CD4-positive, alpha-beta memory T cell (primary cell): ENCODE data around the gene ACOXL. TPM values are rescaled to one million over a fixed set of nuclear protein-coding genes. Genes with fewer than 3 reads are reported as not detected.

ENCODE experiments used
- CTCF ChIA-PET: fragments of 350-600 bp; sonication (Branson Sonifier 250); formaldehyde crosslinking; loops from one replicate; lab custom pipeline; 2021; ENCODE audit warnings: inconsistent platforms; ENCODE audit not compliant: partially characterized antibody; lab: Charles Lee
- POLR2A ChIA-PET: fragments of 350-600 bp; sonication (Branson Sonifier 250); formaldehyde crosslinking; loops from one replicate; lab custom pipeline; 2021; ENCODE audit not compliant: partially characterized antibody; lab: Charles Lee
- DNase-seq, 5 donors: peaks; one replicate each; pipeline versions ENCODE4 v3.0.0 to v3.0.0-alpha.2; 2020 to 2022; ENCODE audit warnings: mixed read lengths in 1 of 5
- H3K27ac ChIP-seq: one replicate; pipeline ENCODE4 v1.7.0; 2013; ENCODE audit warnings: low read depth, low read length
- H3K27me3 ChIP-seq: 2 replicates; pipeline ENCODE4 v1.7.0; 2013; ENCODE audit warnings: mild to moderate bottlenecking, low read length, moderate library complexity; ENCODE audit not compliant: insufficient read depth
- H3K36me3 ChIP-seq: 2 replicates; pipeline ENCODE4 v1.7.0; 2013; ENCODE audit warnings: mild to moderate bottlenecking, low read length, moderate library complexity; ENCODE audit not compliant: insufficient read depth
- H3K4me1 ChIP-seq: 2 replicates; pipeline ENCODE4 v1.7.0; 2013; ENCODE audit warnings: mild to moderate bottlenecking, low read length, moderate library complexity; ENCODE audit not compliant: insufficient read depth
- H3K4me3 ChIP-seq, 2 donors: one replicate each; pipeline ENCODE4 v1.7.0; 2013; ENCODE audit warnings: low read length in 2 of 2, mild to moderate bottlenecking in 1 of 2
- H3K9me3 ChIP-seq, 2 donors: one replicate each; pipeline ENCODE4 v1.7.0; 2013; ENCODE audit warnings: low read length in 2 of 2, control low read depth in 1 of 2; ENCODE audit not compliant: control insufficient read depth in 1 of 2
- H3K27ac Mint-ChIP-seq, 7 donors: one replicate each; pipeline ENCODE4 v1.8.0; 2020 to 2021; ENCODE audit warnings: mixed read lengths in 7 of 7, mild to moderate bottlenecking in 6 of 7, inconsistent platforms in 3 of 7, moderate library complexity in 3 of 7
- H3K27me3 Mint-ChIP-seq, 2 donors: one replicate each; pipeline ENCODE4 v1.8.0; 2020 to 2021; ENCODE audit warnings: mixed read lengths in 2 of 2
- H3K36me3 Mint-ChIP-seq, 2 donors: one replicate each; pipeline ENCODE4 v1.8.0; 2020 to 2021; ENCODE audit warnings: mixed read lengths in 2 of 2, inconsistent platforms in 1 of 2, mild to moderate bottlenecking in 1 of 2
- H3K4me1 Mint-ChIP-seq, 4 donors: one replicate each; pipeline ENCODE4 v1.8.0; 2020 to 2021; ENCODE audit warnings: mixed read lengths in 4 of 4, mild to moderate bottlenecking in 1 of 4
- H3K4me3 Mint-ChIP-seq, 8 donors: one replicate each; pipeline ENCODE4 v1.8.0; 2020 to 2021; ENCODE audit warnings: mixed read lengths in 8 of 8, mild to moderate bottlenecking in 7 of 8, moderate library complexity in 6 of 8, inconsistent platforms in 3 of 8
- H3K9me3 Mint-ChIP-seq, 8 donors: one replicate each; pipeline ENCODE4 v1.8.0; 2020 to 2021; ENCODE audit warnings: mixed read lengths in 8 of 8, mild to moderate bottlenecking in 5 of 8, inconsistent platforms in 3 of 8, moderate library complexity in 1 of 8
- intact Hi-C: fragments of 100-400 bp; cut with micrococcal nuclease; formaldehyde crosslinking; loops from one replicate; pipeline ENCODE4 v1.15.1; 2023
- polyA plus RNA-seq, 2 donors: library from polyadenylated mRNA; unstranded; fragments of 300-500 nt; fragmentation: Illumina TruSeq; gene quantifications; one replicate each; pipeline ENCODE4 v1.2.3, GENCODE V29; 2021
- total RNA-seq, 2 experiments: library from RNA; stranded (reverse); gene quantifications; one replicate each; pipeline ENCODE4 v1.2.3, GENCODE V29; 2021

ACOXL gene
- total and polyA plus RNA-seq, 4 experiments from 2014 or later: not detected

- DNase-seq: no peak
- no peak overlapping the region for H3K4me3 ChIP-seq
- no peaks in the 10 kb centered on the region for H3K4me1 Mint-ChIP-seq
- intact Hi-C loops: no loop called here
- H3K9me3 Mint-ChIP-seq: peaks cover 0 to 2% (median 0%) of the 10 kb centered on the region in 8 donors
- no peak overlapping the region for H3K4me3 Mint-ChIP-seq
- H3K36me3 ChIP-seq: no peaks in the 10 kb centered on the region
- CTCF ChIA-PET: no interaction called here
- no peak overlapping the region for H3K27ac ChIP-seq
- no peaks in the 10 kb centered on the region for H3K4me1 ChIP-seq
- H3K9me3 ChIP-seq: no peaks in the 10 kb centered on the region
- H3K27me3 Mint-ChIP-seq: peaks cover 4 to 9% of the 10 kb centered on the region in 2 donors
- no peaks in the 10 kb centered on the region for H3K27me3 ChIP-seq
- H3K36me3 Mint-ChIP-seq: no peaks in the 10 kb centered on the region
- H3K27ac Mint-ChIP-seq: no peak overlapping the region
- POLR2A ChIA-PET: no interaction called here
Observed at GRCh38 chr2:110955045-110955444, 222.7 kb downstream of the ACOXL start.

- no peak overlapping the region for H3K4me3 Mint-ChIP-seq
- ChIA-PET POLR2A (no interaction called here), CTCF (no interaction called here)
- H3K9me3 Mint-ChIP-seq: peaks cover 0 to 2% (median 0%) of the 10 kb centered on the region in 8 donors
- Histone ChIP-seq H3K9me3 (no peaks in the 10 kb centered on the region), H3K36me3 (no peaks in the 10 kb centered on the region), H3K27me3 (no peaks in the 10 kb centered on the region), H3K27ac (no peak overlapping the region), H3K4me3 (no peak overlapping the region), H3K4me1 (no peaks in the 10 kb centered on the region)
- no peaks in the 10 kb centered on the region for H3K4me1 Mint-ChIP-seq
- intact Hi-C loops: no loop called here
- no peak for DNase-seq
- H3K36me3 Mint-ChIP-seq: no peaks in the 10 kb centered on the region
- peaks cover 4 to 9% of the 10 kb centered on the region in 2 donors for H3K27me3 Mint-ChIP-seq
- H3K27ac Mint-ChIP-seq: no peak overlapping the region
Observed at GRCh38 chr2:110955556-110955955, 223.2 kb downstream of the ACOXL start.

GRCh38 chr2:110957293-110957692 is 224.9 kb downstream of the ACOXL start:
- H3K4me3 ChIP-seq: no peak overlapping the region
- Mint-ChIP-seq H3K36me3 (no peaks in the 10 kb centered on the region), H3K9me3 (peaks cover 0 to 2% (median 0%) of the 10 kb centered on the region in 8 donors), H3K27ac (no peak overlapping the region), H3K27me3 (peaks cover 6 to 9% of the 10 kb centered on the region in 2 donors), H3K4me3 (no peak overlapping the region), H3K4me1 (no peaks in the 10 kb centered on the region)
- no peaks in the 10 kb centered on the region for H3K27me3 ChIP-seq
- no peaks in the 10 kb centered on the region for H3K36me3 ChIP-seq
- H3K27ac ChIP-seq: no peak overlapping the region
- no peaks in the 10 kb centered on the region for H3K9me3 ChIP-seq
- intact Hi-C loops: no loop called here
- ChIA-PET POLR2A (no interaction called here), CTCF (no interaction called here)
- DNase-seq: no peak
- no peaks in the 10 kb centered on the region for H3K4me1 ChIP-seq

DNA sequence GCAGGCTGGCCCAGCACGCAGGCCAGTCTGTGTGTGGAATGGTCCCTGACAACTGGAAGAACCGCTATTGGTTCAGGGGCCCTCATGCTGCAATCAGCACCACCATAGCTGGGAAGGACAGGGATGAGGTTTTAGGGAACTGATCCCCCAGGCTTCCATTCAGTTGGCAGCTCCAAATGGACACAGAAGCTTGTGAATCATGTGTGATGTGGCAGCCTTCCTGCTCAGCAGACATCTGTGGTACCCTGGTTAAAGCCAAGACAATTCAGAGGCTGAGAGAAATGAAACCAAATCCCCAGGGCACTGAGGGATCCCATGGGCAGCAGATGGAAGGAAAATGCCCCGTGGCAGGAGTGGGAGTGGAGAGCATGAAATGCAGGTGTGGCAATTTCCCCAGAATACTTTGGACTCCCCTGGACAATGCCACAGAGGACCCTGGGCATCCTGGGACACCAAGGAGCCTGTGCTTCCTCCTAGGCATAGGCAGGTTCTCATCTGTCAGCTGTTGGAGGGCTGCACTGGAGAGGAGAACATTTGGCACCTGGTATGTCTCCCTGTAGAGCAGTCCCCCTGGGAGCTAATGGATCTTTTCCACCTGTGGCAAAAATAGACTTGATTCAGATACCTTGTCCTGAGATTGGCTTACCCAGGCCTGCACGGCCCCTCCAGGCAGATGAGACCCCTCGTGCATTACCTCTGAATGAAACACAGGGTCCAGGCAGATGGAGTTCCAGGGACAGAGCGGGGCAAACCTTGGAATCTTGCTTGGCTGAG is 226.2 kb downstream of the ACOXL start:
- Histone ChIP-seq H3K9me3 (no peaks in the 10 kb centered on the region), H3K4me1 (no peaks in the 10 kb centered on the region), H3K27me3 (no peaks in the 10 kb centered on the region), H3K36me3 (no peaks in the 10 kb centered on the region), H3K27ac (no peak overlapping the region), H3K4me3 (no peak overlapping the region)
- POLR2A ChIA-PET: no interaction called here
- Mint-ChIP-seq H3K9me3 (peaks cover 0 to 2% (median 0%) of the 10 kb centered on the region in 8 donors), H3K4me3 (no peak overlapping the region), H3K4me1 (no peaks in the 10 kb centered on the region), H3K27ac (no peak overlapping the region), H3K36me3 (no peaks in the 10 kb centered on the region), H3K27me3 (peaks cover 4 to 10% of the 10 kb centered on the region in 2 donors)
- intact Hi-C loops: no loop called here
- CTCF ChIA-PET: no interaction called here
- no peak for DNase-seq

- intact Hi-C loops: no loop called here
- ChIA-PET POLR2A (no interaction called here), CTCF (no interaction called here)
- peaks cover 0 to 2% (median 0%) of the 10 kb centered on the region in 8 donors for H3K9me3 Mint-ChIP-seq
- no peak overlapping the region for H3K27ac Mint-ChIP-seq
- Histone ChIP-seq H3K4me1 (no peaks in the 10 kb centered on the region), H3K36me3 (no peaks in the 10 kb centered on the region), H3K27me3 (no peaks in the 10 kb centered on the region), H3K4me3 (no peak overlapping the region), H3K27ac (no peak overlapping the region), H3K9me3 (no peaks in the 10 kb centered on the region)
- H3K4me1 Mint-ChIP-seq: no peaks in the 10 kb centered on the region
- peaks cover 6 to 9% of the 10 kb centered on the region in 2 donors for H3K27me3 Mint-ChIP-seq
- no peak for DNase-seq
- H3K36me3 Mint-ChIP-seq: no peaks in the 10 kb centered on the region
- no peak overlapping the region for H3K4me3 Mint-ChIP-seq
Observed at GRCh38 chr2:110959198-110959597, 226.8 kb downstream of the ACOXL start.

- no peak for DNase-seq
- Histone ChIP-seq H3K4me3 (no peak overlapping the region), H3K36me3 (no peaks in the 10 kb centered on the region), H3K9me3 (no peaks in the 10 kb centered on the region), H3K27ac (no peak overlapping the region), H3K4me1 (no peaks in the 10 kb centered on the region), H3K27me3 (no peaks in the 10 kb centered on the region)
- Mint-ChIP-seq H3K4me1 (no peaks in the 10 kb centered on the region), H3K9me3 (peaks cover 0 to 4% (median 0%) of the 10 kb centered on the region in 8 donors), H3K36me3 (no peaks in the 10 kb centered on the region), H3K27me3 (peaks cover 9 to 14% of the 10 kb centered on the region in 2 donors), H3K4me3 (no peak overlapping the region), H3K27ac (peak overlapping the region in 1 of 7 donors; percentile 67)
- intact Hi-C loops: no loop called here
- POLR2A ChIA-PET: no interaction called here
- CTCF ChIA-PET: no interaction called here
Observed at GRCh38 chr2:110960281-110960680, 227.9 kb downstream of the ACOXL start.

DNA sequence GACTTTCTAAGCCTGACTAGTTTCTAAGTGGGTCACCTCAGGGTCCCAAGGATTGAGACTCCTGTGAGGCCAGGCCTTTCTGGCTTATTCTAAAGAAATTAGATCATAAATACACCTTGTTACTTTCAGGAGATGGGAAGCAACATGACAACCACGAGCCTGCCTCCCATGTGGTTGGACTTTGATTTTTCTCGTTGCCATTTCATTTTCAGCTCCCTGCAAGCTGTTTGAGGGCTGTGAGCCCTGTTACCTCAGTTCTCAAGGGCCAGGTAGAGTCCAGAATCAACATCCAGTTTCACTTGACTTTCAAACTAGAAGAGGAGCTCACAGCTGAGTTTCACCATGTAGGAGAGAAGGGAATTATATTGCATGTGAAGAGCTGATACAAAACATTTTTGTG is 228.6 kb downstream of the ACOXL start:
- H3K27ac Mint-ChIP-seq: no peak overlapping the region
- no peak overlapping the region for H3K4me3 ChIP-seq
- DNase-seq: no peak
- peaks cover 0 to 4% (median under 1%) of the 10 kb centered on the region in 8 donors for H3K9me3 Mint-ChIP-seq
- no peak overlapping the region for H3K27ac ChIP-seq
- H3K4me1 ChIP-seq: no peaks in the 10 kb centered on the region
- no peaks in the 10 kb centered on the region for H3K9me3 ChIP-seq
- ChIA-PET POLR2A (no interaction called here), CTCF (no interaction called here)
- no peaks in the 10 kb centered on the region for H3K4me1 Mint-ChIP-seq
- intact Hi-C loops: no loop called here
- H3K4me3 Mint-ChIP-seq: no peak overlapping the region
- H3K27me3 ChIP-seq: no peaks in the 10 kb centered on the region
- H3K36me3 Mint-ChIP-seq: no peaks in the 10 kb centered on the region
- no peaks in the 10 kb centered on the region for H3K36me3 ChIP-seq
- peaks cover 11 to 14% of the 10 kb centered on the region in 2 donors for H3K27me3 Mint-ChIP-seq
